Measurements from ENCODE around the gene ATPAF1.

The ATPAF1 gene

GRCh38 chr1:46682064-46682463 lies 13.9 kb upstream of the ATPAF1 start:
- Histone ChIP-seq H4K20me1 (no peaks in the 10 kb centered on the region), H3K27ac (no peak overlapping the region), H3K9me3 (no peaks in the 10 kb centered on the region), H3K4me1 (no peaks in the 10 kb centered on the region), H3K4me2 (no peak overlapping the region), H3K27me3 (no peaks in the 10 kb centered on the region), H3K36me3 (peaks cover 100% of the 10 kb centered on the region), H3K4me3 (no peak overlapping the region), H3K9ac (no peak overlapping the region)
- TF ChIP-seq Cebpa-rat (IDR thresholded peaks at IDR 0.05): no peak

GRCh38 chr1:46681333-46682034 lies 13.3 kb upstream of the ATPAF1 start:
- no peak for TF ChIP-seq Cebpa-rat (IDR thresholded peaks at IDR 0.05)
- no peak overlapping the region for H3K4me3 ChIP-seq
- H3K4me2 ChIP-seq: no peak overlapping the region
- no peaks in the 10 kb centered on the region for H3K9me3 ChIP-seq
- no peaks in the 10 kb centered on the region for H3K4me1 ChIP-seq
- H4K20me1 ChIP-seq: no peaks in the 10 kb centered on the region
- no peak overlapping the region for H3K9ac ChIP-seq
- H3K36me3 ChIP-seq: peaks cover 99% of the 10 kb centered on the region
- no peaks in the 10 kb centered on the region for H3K27me3 ChIP-seq
- H3K27ac ChIP-seq: no peak overlapping the region

GRCh38 chr1:46679789-46680573 lies 11.8 kb upstream of the ATPAF1 start:
- H4K20me1 ChIP-seq: no peaks in the 10 kb centered on the region
- H3K36me3 ChIP-seq: peaks cover 94% of the 10 kb centered on the region
- H3K27ac ChIP-seq: no peak overlapping the region
- no peak overlapping the region for H3K9ac ChIP-seq
- H3K27me3 ChIP-seq: no peaks in the 10 kb centered on the region
- H3K4me1 ChIP-seq: no peaks in the 10 kb centered on the region
- TF ChIP-seq Cebpa-rat (IDR thresholded peaks at IDR 0.05): no peak
- no peak overlapping the region for H3K4me2 ChIP-seq
- no peak overlapping the region for H3K4me3 ChIP-seq
- no peaks in the 10 kb centered on the region for H3K9me3 ChIP-seq

- H3K27ac ChIP-seq: no peak overlapping the region
- H3K4me1 ChIP-seq: no peaks in the 10 kb centered on the region
- H3K9ac ChIP-seq: no peak overlapping the region
- TF ChIP-seq Cebpa-rat (IDR thresholded peaks at IDR 0.05): no peak
- H3K9me3 ChIP-seq: no peaks in the 10 kb centered on the region
- H3K36me3 ChIP-seq: peaks cover 87% of the 10 kb centered on the region
- H4K20me1 ChIP-seq: no peaks in the 10 kb centered on the region
- no peak overlapping the region for H3K4me2 ChIP-seq
- no peak overlapping the region for H3K4me3 ChIP-seq
- H3K27me3 ChIP-seq: no peaks in the 10 kb centered on the region
Measured at GRCh38 chr1:46677339-46677738, 9.2 kb upstream of the ATPAF1 start.

GRCh38 chr1:46676531-46676930 lies 8.4 kb upstream of the ATPAF1 start:
- Histone ChIP-seq H3K27ac (no peak overlapping the region), H3K4me3 (no peak overlapping the region), H4K20me1 (no peaks in the 10 kb centered on the region), H3K9ac (no peak overlapping the region), H3K36me3 (peaks cover 78% of the 10 kb centered on the region), H3K4me1 (no peaks in the 10 kb centered on the region), H3K9me3 (no peaks in the 10 kb centered on the region), H3K4me2 (no peak overlapping the region), H3K27me3 (no peaks in the 10 kb centered on the region)
- TF ChIP-seq Cebpa-rat (IDR thresholded peaks at IDR 0.05): no peak

- no peak for TF ChIP-seq Cebpa-rat (IDR thresholded peaks at IDR 0.05)
- Histone ChIP-seq H3K36me3 (peaks cover 70% of the 10 kb centered on the region), H3K9ac (no peak overlapping the region), H3K4me3 (no peak overlapping the region), H3K4me2 (no peak overlapping the region), H4K20me1 (no peaks in the 10 kb centered on the region), H3K9me3 (no peaks in the 10 kb centered on the region), H3K27ac (no peak overlapping the region), H3K27me3 (no peaks in the 10 kb centered on the region), H3K4me1 (no peaks in the 10 kb centered on the region)
Measured at GRCh38 chr1:46675549-46676314, 7.6 kb upstream of the ATPAF1 start.

GRCh38 chr1:46673749-46674182 lies 5.6 kb upstream of the ATPAF1 start:
- Histone ChIP-seq H3K4me2 (no peak overlapping the region), H3K9ac (no peak overlapping the region), H3K36me3 (peaks cover 51% of the 10 kb centered on the region), H4K20me1 (no peaks in the 10 kb centered on the region), H3K4me1 (no peaks in the 10 kb centered on the region; the same call in 1 of the 2 replicates), H3K27ac (no peak overlapping the region), H3K4me3 (no peak overlapping the region), H3K27me3 (no peaks in the 10 kb centered on the region), H3K9me3 (no peaks in the 10 kb centered on the region)
- TF ChIP-seq Cebpa-rat (IDR thresholded peaks at IDR 0.05): no peak

- Histone ChIP-seq H4K20me1 (no peaks in the 10 kb centered on the region), H3K4me3 (no peak overlapping the region), H3K27ac (no peak overlapping the region), H3K9ac (no peak overlapping the region), H3K4me1 (no peaks in the 10 kb centered on the region; the same call in 1 of the 2 replicates), H3K9me3 (no peaks in the 10 kb centered on the region), H3K36me3 (peaks cover 40% of the 10 kb centered on the region), H3K4me2 (no peak overlapping the region), H3K27me3 (no peaks in the 10 kb centered on the region)
- no peak for TF ChIP-seq Cebpa-rat (IDR thresholded peaks at IDR 0.05)
Measured at GRCh38 chr1:46672696-46673095, 4.5 kb upstream of the ATPAF1 start.

- no peak within 1 kb of the TSS for H3K4me2 ChIP-seq
- no peaks in the 10 kb centered on the region for H4K20me1 ChIP-seq
- no peak for TF ChIP-seq Cebpa-rat (IDR thresholded peaks at IDR 0.05)
- no peak within 1 kb of the TSS for H3K4me3 ChIP-seq
- H3K27ac ChIP-seq: no peak within 1 kb of the TSS
- no peak within 1 kb of the TSS for H3K9ac ChIP-seq
- no peaks in the 10 kb centered on the region for H3K9me3 ChIP-seq
- no peaks in the 10 kb centered on the region for H3K27me3 ChIP-seq
- H3K36me3 ChIP-seq: peaks cover 29% of the 10 kb centered on the region
- H3K4me1 ChIP-seq: peaks cover 11% of the 10 kb centered on the region
Measured at GRCh38 chr1:46671554-46671953, 3.4 kb upstream of the ATPAF1 start, which contains the start of gene TEX38. Gene TEX38 (plus strand): TSS chr1:46671854. CDS start chr1:46671935, 81 bp downstream.

Measured in BLaER1 (cell line).